ENCODE data around the gene ZBTB17.
"Not testable (repeated sequence)": the region's sequence is repeated elsewhere in the genome, so short reads cannot be mapped to it uniquely, and the experiment has no call there.

The ZBTB17 gene

GRCh38 chr1:15985611-15986297 lies 9.9 kb upstream of the ZBTB17 start:
- no peak for DNase-seq

DNA sequence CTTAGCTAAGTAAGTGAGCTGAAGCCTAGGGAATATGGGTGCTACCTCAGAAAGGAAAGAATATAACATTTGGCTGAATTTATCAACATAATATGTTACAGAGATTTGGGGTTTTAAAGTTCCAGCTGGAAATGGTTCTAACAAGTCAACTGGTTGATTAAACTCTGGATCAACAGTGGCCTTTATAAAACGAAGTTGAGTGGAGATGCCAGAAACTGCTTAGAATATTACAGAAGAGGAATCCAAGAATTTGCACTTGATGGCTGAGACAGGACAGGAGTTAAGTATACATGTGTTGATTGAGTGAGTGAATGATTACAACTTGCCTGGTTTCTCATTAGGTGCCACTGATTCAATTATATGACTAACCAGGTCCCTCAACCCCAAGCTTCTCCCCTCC lies 7.4 kb upstream of the ZBTB17 start:
- no peak for DNase-seq

DNA sequence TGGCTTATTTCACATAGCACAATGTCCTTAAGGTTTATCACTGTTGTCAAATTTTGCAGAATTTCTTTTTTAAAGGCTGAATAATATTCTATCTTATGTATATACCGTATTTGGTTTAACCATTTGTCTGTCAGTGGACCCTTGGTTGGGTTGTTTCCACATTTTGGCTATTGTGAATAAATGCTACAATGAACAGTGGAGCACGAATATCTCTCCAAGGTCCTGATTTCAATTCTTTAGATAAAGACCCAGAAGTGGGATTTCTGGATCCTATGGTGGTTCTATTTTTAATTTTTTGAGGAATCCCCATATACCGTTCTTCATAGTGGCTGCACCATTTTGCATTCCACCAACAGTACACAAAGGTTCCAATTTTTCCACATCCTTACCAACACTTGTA lies 5.8 kb upstream of the ZBTB17 start:
- DNase-seq: no peak

DNA sequence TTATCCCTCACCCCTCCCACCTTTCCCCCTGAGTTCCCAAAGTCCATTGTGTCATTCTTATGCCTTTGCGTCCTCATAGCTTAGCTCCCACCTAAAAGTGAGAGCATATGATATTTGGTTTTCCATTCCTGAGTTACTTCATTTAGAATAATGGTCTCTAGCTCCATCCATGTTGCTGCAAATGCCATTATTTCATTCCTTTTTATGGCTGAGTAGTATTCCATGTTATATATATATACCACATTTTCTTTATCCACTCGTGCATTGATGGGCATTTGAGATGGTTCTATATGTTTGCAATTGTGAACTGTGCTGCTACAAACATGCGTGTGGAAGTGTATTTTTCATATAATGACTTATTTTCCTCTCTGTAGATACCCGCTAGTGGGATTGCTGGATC lies 2.0 kb upstream of the ZBTB17 start:
- not testable (repeated sequence) for DNase-seq

- no peak for DNase-seq
These were observed 520 bp downstream of the ZBTB17 start for GRCh38 chr1:15975358-15975804.

DNA sequence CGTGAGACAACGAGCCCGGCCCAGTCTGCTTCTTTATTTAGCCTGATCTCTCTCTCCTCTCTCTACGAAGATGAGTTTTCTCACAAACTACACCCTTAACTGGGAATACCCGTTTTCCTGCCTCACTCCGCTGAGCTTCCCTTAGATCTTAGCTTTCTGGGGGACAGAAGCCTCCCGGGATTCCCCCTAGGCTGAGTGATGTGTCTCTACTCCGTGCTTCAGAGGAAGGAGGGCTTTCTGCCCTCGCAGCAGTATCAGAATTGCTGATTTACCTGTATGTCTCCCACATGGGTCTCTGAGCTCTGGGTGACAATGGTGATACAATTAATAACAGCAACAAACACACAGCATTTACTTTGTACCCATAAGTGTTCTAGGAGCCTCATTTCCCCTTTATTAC lies 1.0 kb downstream of the ZBTB17 start:
- DNase-seq: no peak

GRCh38 chr1:15973772-15974171 lies 2.1 kb downstream of the ZBTB17 start:
- DNase-seq: no peak

GRCh38 chr1:15972409-15972808 lies 3.5 kb downstream of the ZBTB17 start:
- DNase-seq: no peak

DNA sequence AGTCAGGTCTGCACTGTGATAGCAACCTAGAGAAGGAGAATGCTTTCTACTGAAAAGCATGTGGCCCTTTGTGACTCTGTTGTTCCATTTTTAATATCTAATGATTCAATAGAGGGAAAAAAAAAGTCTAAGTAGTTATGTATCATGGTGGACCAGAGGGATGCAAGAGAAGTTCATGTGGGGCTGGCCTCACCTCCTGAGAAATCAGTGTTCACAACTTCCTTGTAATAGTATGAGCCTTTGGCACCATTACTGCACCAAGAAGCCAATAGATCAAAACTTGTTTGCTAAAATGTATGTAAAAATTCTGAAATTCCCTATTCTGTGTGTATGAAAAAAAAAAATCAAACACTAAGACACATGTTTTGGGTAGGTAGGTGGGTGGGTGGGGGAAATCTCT lies 5.0 kb downstream of the ZBTB17 start:
- DNase-seq: no peak

DNA sequence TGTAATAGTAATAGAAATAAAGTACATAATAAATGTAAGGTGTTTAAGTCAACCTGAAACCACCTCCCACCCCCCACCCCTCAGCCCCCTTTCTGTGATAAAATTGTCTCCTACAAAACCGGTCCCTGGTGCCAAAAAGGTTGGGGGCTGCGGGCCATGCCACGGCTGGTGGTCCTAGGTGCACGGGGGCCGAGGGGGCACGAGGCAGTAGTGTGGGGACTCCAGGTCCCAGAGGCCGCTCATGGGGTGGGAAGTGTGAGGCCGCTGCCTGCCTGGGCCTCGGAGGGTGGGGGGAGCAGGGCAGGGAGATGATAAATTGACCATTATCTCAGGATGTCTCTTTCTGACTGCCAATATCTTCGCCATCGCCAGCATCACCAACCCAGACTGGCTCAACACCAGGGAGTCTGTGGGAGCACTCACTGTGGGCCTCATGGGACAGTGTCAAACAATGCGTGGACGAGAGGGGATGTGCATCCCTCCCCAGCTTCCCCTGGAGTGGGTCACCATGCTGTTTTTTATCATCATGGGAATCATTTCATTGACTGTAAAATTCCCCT lies 6.5 kb downstream of the ZBTB17 start:
- DNase-seq: no peak

GRCh38 chr1:15968172-15968571 lies 7.7 kb downstream of the ZBTB17 start:
- no peak for DNase-seq

DNA sequence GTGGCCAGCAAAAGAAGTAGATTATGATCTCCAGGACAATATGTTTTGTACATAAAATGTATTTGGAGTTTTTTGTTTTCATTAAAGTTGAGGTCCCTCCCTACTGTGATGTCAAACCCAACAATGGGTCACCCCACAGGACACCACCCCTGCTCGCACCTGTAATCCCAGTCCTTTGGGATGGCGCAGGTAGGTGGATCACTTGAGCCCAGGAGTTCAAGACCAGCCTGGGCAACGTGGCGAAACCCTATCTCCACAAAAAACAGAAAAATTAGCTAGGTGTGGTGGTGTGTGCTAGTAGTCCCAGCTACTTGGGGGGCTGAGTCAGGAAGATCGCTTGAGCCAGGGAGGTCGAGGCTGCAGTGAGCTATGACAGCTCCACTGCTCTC lies 9.0 kb downstream of the ZBTB17 start:
- no peak for DNase-seq

DNA sequence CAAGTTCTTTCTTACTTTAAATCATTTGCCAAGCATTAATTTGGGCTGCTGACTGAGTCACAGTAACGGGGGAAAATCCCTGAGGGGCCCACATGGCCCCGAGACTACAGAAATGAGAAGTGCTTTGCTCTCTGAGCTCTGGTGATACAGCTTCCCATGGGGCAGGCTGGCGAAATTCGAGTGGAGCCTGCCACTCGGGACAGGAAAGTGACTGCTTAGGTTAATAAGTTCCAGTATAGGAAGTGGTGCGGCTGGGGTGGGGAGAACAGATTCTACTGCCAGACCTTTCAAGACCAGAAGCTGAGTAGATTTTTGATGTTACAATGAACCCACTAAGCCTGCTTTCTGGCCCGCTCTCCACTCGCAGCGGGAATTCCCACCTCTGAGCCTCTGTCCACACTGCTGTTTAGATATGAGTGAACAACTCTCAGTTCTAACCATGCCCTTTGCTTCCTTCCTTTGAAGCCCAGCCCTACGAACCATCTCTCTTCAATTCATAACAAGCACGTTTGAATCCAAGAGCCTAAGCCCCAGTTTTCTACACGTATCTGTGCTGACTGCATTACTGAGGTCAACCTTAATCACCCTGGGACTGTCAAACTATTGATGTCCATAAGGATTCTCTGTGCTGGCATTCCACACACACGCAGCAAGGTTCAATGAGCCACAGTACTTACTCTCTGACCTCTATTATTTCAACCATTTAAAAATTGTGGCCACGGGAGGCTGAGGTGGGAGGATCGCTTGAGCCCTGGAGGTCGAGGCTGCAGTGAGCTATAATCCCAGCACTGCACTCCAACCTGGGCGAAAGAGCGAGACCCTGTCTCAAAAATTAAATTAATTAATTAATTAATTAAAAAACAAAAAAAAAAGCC lies 9.6 kb downstream of the ZBTB17 start:
- DNase-seq: no peak

- DNase-seq: no peak
These were observed 10.6 kb downstream of the ZBTB17 start for GRCh38 chr1:15965228-15965767.

DNA sequence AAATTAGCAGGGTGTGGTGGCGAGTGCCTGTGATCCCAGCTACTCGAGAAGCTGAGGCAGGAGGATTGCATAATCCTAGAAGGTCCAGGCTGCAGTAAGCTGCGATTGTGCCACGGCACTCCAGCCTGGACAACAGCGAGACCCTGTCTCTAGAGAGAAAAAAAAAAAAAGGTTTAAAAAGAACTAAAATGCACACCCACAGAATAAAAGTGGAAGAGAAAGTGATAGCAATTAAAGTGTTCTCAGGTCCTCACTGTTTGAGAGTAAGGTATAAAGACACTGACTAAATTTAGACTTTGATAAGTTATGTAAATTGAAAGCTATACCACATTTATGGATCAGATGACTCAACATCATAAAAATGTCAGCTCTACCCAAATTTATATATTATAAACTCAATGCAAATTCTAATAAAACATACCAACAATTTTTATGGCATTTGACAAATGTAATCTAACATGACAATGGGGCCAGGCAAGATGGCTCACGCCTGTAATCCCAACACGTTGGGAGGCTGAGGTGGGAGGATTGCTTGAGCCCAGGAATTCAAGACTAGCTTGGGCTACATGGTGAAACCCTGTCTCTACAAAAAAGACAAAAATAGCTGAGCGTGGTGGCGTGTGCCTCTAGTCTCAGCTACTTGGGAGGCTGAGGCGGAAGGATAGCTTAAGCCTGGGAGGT lies 11.8 kb downstream of the ZBTB17 start:
- no peak for DNase-seq

- DNase-seq: no peak
These were observed 12.4 kb downstream of the ZBTB17 start for GRCh38 chr1:15963363-15963967.

- no peak for DNase-seq
These were observed 13.1 kb downstream of the ZBTB17 start for GRCh38 chr1:15962671-15963362.

GRCh38 chr1:15962176-15962575 lies 13.7 kb downstream of the ZBTB17 start:
- DNase-seq: no peak

- DNase-seq: no peak
These were observed 14.4 kb downstream of the ZBTB17 start for GRCh38 chr1:15961492-15961891.

DNA sequence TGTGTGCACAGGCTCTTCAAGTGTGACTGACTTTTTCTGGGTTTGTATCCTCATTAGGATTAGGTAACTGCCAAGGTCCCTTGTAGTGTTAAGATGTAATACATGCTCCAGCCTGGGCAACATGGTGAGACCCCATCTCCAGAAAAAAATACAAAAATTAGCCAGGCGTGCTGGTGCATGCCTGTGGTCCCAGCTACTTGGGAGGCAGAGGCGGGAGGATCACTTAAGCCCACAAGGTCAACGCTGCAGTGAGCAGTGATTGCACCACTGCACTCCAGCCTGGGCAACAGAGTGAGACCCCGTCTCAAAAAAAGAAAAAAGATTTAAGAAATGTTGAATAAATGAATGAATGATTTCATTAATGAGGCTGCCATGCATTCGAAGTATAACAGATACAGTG lies 15.1 kb downstream of the ZBTB17 start:
- DNase-seq: no peak

DNA sequence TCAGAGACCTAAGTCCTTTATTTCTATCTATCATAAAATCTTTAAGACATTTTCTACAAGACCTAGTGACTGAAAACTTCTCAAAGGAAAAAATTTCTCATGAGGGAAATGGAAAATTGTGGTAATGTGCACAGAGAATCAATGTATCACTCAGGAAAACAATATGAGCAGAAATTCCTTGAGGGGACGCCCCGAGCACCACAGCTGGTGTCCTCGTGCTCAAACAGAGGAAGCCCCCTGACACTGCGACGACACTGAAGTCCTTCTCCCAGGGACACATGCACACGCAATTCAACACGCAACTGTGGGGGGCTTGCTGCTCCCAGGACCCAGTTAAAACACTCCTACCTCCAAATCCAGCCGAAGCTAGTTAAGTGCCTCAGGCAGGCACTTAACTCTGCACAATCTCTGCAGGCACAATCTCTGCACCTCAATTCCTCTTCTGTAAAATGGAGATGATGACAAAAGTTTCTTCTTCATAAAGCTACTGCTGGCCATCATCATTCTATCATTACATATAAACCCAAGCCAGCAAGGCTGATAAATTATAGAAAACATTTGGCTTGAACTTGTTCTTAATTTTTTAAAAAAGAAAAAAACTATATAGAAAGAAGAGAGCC lies 16.0 kb downstream of the ZBTB17 start:
- no peak for DNase-seq

- DNase-seq: no peak
These were observed 16.5 kb downstream of the ZBTB17 start for GRCh38 chr1:15959424-15959823.
